CD4-positive, CD25-positive, alpha-beta regulatory T cell (primary cell): ENCODE results near the gene NKPD1. TPM values are rescaled to one million over a fixed set of nuclear protein-coding genes. Genes with fewer than 3 reads are reported as not detected.

Experiments used
- ATAC-seq, 2 donors: fragments of 150-1000 bp; cut with Tn5 transposase; one replicate each; pipeline ENCODE4 v1.10.0; 2021; ENCODE audit warnings: low read depth in 2 of 2, moderate number of reproducible peaks in 2 of 2, moderate library complexity in 1 of 2
- DNase-seq, 3 donors: peaks; one replicate each; pipeline versions ENCODE4 v3.0.0 to v3.0.0-alpha.2; 2012 to 2022; ENCODE audit warnings: mixed read lengths in 1 of 3
- H3K27ac ChIP-seq: one replicate; pipeline ENCODE4 v1.7.0; 2013; ENCODE audit warnings: mild to moderate bottlenecking, low read length; ENCODE audit not compliant: insufficient read depth, poor library complexity, severe bottlenecking
- H3K27me3 ChIP-seq: one replicate; pipeline ENCODE4 v1.7.0; 2013; ENCODE audit warnings: low read length; ENCODE audit not compliant: control insufficient read depth, insufficient read depth
- H3K36me3 ChIP-seq: one replicate; pipeline ENCODE4 v1.7.0; 2013; ENCODE audit warnings: mild to moderate bottlenecking, low read length, moderate library complexity; ENCODE audit not compliant: control insufficient read depth, insufficient read depth
- H3K4me1 ChIP-seq: 2 replicates; pipeline ENCODE4 v1.7.0; 2013; ENCODE audit warnings: mild to moderate bottlenecking, low read length; ENCODE audit not compliant: insufficient read depth, control insufficient read depth, poor library complexity, severe bottlenecking
- H3K4me3 ChIP-seq: one replicate; pipeline ENCODE4 v1.7.0; 2013; ENCODE audit warnings: low read depth, mild to moderate bottlenecking, low read length, moderate library complexity
- H3K9me3 ChIP-seq, 2 experiments: 1 replicate in 1 of 2; 2 replicates in 1 of 2; pipeline ENCODE4 v1.7.0; 2013; ENCODE audit warnings: low read length in 2 of 2, mild to moderate bottlenecking in 1 of 2, moderate library complexity in 1 of 2; ENCODE audit not compliant: control insufficient read depth in 2 of 2
- H3K27ac Mint-ChIP-seq, 3 donors: one replicate each; pipeline ENCODE4 v1.8.0; 2020 to 2022; ENCODE audit warnings: mild to moderate bottlenecking in 3 of 3, mixed read lengths in 3 of 3, moderate library complexity in 2 of 3
- H3K27me3 Mint-ChIP-seq: one replicate; pipeline ENCODE4 v1.8.0; 2022; ENCODE audit warnings: mild to moderate bottlenecking, mixed read lengths
- H3K36me3 Mint-ChIP-seq: one replicate; pipeline ENCODE4 v1.8.0; 2020; ENCODE audit warnings: mixed read lengths
- H3K4me1 Mint-ChIP-seq, 4 donors: one replicate each; pipeline ENCODE4 v1.8.0; 2020 to 2022; ENCODE audit warnings: mixed read lengths in 4 of 4, mild to moderate bottlenecking in 1 of 4
- H3K4me3 Mint-ChIP-seq, 4 donors: one replicate each; pipeline ENCODE4 v1.8.0; 2020 to 2022; ENCODE audit warnings: mild to moderate bottlenecking in 4 of 4, mixed read lengths in 4 of 4, moderate library complexity in 3 of 4
- H3K9me3 Mint-ChIP-seq, 7 donors: one replicate each; pipeline ENCODE4 v1.8.0; 2020 to 2022; ENCODE audit warnings: mixed read lengths in 7 of 7, mild to moderate bottlenecking in 3 of 7, moderate library complexity in 2 of 7
- polyA plus RNA-seq, 4 donors: library from polyadenylated mRNA; unstranded; fragments of 300-500 nt; fragmentation: Illumina TruSeq; gene quantifications; one replicate each; pipeline ENCODE4 v1.2.3, GENCODE V29; 2021
- total RNA-seq: library from RNA; stranded (reverse); gene quantifications from one replicate; pipeline ENCODE4 v1.2.3, GENCODE V29; 2022

NKPD1 gene
- total and polyA plus RNA-seq, 5 donors from 2014 or later = 0.05 to 0.72 (median 0.21) TPM

DNA sequence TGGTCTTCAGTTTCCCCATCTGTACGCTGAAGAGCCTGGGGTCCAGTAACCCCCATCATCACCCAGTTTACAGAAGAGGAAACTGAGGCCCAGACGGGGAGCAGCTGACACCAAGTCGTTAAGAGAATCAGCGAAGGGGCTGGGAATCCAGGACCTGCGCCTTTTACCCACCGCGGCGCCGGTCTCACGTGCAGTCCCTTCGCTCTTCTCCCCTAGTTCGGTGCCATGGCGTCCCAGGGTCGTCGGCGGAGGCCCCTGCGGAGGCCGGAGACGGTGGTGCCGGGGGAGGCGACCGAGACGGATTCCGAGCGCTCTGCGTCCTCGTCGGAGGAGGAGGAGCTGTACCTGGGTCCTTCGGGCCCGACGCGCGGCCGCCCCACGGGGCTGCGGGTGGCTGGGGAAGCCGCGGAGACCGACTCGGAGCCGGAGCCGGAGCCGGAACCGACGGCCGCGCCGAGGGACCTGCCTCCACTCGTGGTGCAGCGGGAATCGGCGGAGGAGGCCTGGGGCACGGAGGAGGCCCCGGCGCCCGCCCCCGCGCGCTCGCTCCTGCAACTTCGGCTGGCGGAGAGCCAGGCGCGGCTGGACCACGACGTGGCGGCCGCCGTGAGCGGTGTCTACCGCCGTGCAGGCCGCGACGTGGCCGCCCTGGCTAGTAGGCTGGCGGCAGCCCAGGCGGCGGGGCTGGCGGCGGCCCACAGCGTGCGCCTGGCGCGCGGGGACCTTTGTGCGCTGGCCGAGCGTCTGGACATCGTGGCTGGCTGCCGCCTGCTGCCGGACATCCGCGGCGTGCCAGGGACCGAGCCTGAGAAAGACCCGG is 18.5 kb upstream of the NKPD1 start:
- peak overlapping the region; percentile 94 for H3K27ac ChIP-seq
- peaks cover 40% of the 10 kb centered on the region for H3K4me1 ChIP-seq
- no peaks in the 10 kb centered on the region for H3K9me3 Mint-ChIP-seq
- H3K4me3 ChIP-seq = peak overlapping the region; percentile 88
- H3K27ac Mint-ChIP-seq = peak overlapping the region in 2 of 3 donors; percentile 97 to 98
- H3K36me3 Mint-ChIP-seq = peaks cover 12% of the 10 kb centered on the region
- peaks cover 4% of the 10 kb centered on the region for H3K36me3 ChIP-seq
- H3K27me3 Mint-ChIP-seq = no peaks in the 10 kb centered on the region
- ATAC-seq (no peak), DNase-seq (peak; percentile 28 to 55 (median 39))
- peak overlapping the region; percentile 90 to 95 (median 93) for H3K4me3 Mint-ChIP-seq
- no peaks in the 10 kb centered on the region for H3K9me3 ChIP-seq
- no peaks in the 10 kb centered on the region for H3K27me3 ChIP-seq
- H3K4me1 Mint-ChIP-seq = peaks cover 0 to 56% (median 24%) of the 10 kb centered on the region in 4 donors

DNA sequence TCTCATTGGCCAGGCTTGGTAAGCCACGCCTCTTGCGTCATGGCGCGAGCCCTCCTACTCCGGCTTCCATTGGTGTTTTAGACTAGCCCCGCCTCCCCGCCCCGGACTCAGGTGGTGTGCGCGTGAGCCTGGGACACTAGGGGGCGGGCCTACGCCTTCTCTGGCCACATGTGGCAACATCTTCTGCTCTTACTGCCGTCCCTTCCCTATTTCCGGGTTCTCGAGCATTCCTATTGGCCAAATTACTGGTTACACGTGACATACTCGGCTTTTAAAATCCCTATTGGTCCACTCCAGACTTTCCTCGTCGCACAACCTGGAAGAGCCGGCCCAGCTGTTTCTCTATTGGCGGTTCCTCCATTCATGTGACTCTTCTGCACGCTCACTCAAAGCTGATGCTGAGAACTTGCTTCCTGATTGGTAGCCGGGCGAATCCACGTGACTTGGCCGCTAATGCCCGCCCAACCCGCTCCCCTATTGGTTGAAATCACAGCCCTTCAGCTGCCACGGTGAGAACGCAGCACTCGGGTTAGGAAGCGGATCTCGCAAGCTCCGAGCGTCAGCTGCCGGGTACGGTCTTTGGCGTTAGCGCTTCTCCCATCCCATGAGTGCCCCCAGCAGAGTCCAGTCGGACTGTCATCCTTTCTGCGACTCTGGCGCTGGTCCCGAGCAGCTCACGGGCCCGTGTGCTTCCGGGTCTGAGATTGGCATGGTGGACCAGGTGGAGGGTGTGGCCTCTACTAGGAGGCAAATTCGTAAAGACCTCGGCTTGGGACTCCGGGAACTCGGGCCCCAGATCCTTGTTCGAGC is 17.7 kb upstream of the NKPD1 start, which contains the start of gene BLOC1S3:
Gene BLOC1S3, plus strand, starts transcription at position 523 of the 810 bp plus-strand sequence. CDS start 513 bp downstream, outside the sequence.
- Histone ChIP-seq H3K4me1 (peaks cover 42% of the 10 kb centered on the region), H3K9me3 (no peaks in the 10 kb centered on the region), H3K36me3 (peaks cover 4% of the 10 kb centered on the region), H3K4me3 (peak within 1 kb of the TSS; percentile 88), H3K27ac (peak within 1 kb of the TSS; percentile 94), H3K27me3 (no peaks in the 10 kb centered on the region)
- Mint-ChIP-seq H3K4me3 (peak within 1 kb of the TSS; percentile 90 to 95 (median 93)), H3K9me3 (no peaks in the 10 kb centered on the region), H3K27ac (peak within 1 kb of the TSS; percentile 97 to 98 (median 98)), H3K4me1 (peaks cover 0 to 62% (median 24%) of the 10 kb centered on the region in 4 donors), H3K27me3 (no peaks in the 10 kb centered on the region), H3K36me3 (peaks cover 12% of the 10 kb centered on the region)
- ATAC-seq (peak; percentile 85 to 88), DNase-seq (peak; percentile 100)

DNA sequence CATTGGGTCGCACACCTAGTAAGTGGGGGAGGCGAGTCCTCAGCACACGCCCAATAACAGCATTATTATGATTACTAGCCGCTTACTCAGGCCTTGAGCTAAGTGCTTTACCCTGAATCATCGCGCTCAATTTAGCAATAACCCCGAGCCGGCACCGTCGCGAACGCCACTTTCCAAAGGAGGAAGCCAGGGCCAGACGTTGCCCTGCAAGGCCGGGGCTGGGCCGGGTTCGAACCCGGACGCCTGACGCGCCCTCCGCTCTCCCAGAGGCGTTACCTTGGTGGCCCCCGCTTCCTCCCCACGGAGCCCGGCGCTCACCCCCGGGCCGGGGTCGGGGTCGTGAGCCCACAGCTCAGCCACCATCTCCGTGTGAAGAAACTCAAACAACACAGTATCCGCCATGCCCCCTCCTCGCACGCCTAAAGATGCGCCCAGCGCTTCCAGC is 17.1 kb upstream of the NKPD1 start, which contains the start of gene TRAPPC6A:
Gene TRAPPC6A, minus strand, starts transcription at position 421 of the 445 bp plus-strand sequence. Its CDS starts 19 bp downstream, at position 402.
- H3K36me3 ChIP-seq = peaks cover 4% of the 10 kb centered on the region
- no peaks in the 10 kb centered on the region for H3K27me3 ChIP-seq
- Mint-ChIP-seq H3K4me1 (peaks cover 0 to 64% (median 24%) of the 10 kb centered on the region in 4 donors), H3K9me3 (no peaks in the 10 kb centered on the region), H3K27ac (peak within 1 kb of the TSS; percentile 97 to 98 (median 98)), H3K36me3 (peaks cover 11% of the 10 kb centered on the region), H3K27me3 (no peaks in the 10 kb centered on the region), H3K4me3 (peak within 1 kb of the TSS; percentile 90 to 95 (median 93))
- H3K9me3 ChIP-seq = no peaks in the 10 kb centered on the region
- H3K4me1 ChIP-seq = peaks cover 46% of the 10 kb centered on the region
- peak within 1 kb of the TSS; percentile 94 for H3K27ac ChIP-seq
- ATAC-seq = no peak
- peak within 1 kb of the TSS; percentile 88 for H3K4me3 ChIP-seq
- no peak for DNase-seq

DNA sequence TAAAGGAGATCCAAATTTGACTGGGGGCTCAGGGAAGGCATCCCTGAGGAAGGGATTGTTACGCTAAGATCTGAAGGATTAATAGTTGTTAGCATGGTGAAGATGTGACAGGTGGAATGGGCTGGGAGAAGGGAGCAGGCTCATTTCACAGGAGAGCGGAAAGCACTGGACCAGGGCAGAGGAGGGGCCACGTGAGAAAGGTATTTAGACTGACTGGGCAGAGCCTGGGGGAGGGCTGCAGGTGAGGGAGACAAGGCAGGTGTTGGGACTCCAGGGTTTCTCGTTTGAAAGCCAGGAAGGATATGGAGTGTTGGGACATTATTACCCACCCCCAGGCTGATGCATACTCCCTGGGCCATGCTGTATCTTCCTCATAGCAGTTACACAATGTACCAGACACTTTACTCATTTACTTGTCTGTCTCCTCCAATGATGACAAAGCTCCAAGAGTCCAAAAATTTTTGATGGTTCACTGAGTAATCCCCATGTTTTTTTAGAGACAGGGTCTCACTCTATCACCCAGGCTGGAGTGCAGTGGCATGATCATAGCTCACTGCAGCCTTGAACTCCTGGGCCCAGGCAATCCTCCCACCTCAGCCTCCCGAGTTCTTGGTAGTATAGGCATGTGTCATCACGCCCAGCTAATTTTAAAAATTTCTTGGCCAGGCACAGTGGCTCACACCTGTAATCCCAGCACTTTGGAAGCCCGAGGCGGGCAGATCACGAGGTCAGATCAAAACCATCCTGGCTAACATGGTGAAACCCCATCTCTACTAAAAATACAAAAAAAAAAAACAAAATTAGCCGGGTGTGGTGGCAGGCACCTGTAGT is 14.9 kb upstream of the NKPD1 start:
- Mint-ChIP-seq H3K4me3 (peak overlapping the region; percentile 67 to 89 (median 76)), H3K27me3 (no peaks in the 10 kb centered on the region), H3K27ac (peak overlapping the region; percentile 28 to 67 (median 65)), H3K36me3 (no peaks in the 10 kb centered on the region), H3K9me3 (no peaks in the 10 kb centered on the region), H3K4me1 (peaks cover 5 to 66% (median 25%) of the 10 kb centered on the region in 4 donors)
- H3K27me3 ChIP-seq = no peaks in the 10 kb centered on the region
- no peaks in the 10 kb centered on the region for H3K36me3 ChIP-seq
- no peaks in the 10 kb centered on the region for H3K9me3 ChIP-seq
- peaks cover 56% of the 10 kb centered on the region for H3K4me1 ChIP-seq
- DNase-seq (no peak), ATAC-seq (no peak)
- H3K4me3 ChIP-seq = no peak overlapping the region
- no peak overlapping the region for H3K27ac ChIP-seq

DNA sequence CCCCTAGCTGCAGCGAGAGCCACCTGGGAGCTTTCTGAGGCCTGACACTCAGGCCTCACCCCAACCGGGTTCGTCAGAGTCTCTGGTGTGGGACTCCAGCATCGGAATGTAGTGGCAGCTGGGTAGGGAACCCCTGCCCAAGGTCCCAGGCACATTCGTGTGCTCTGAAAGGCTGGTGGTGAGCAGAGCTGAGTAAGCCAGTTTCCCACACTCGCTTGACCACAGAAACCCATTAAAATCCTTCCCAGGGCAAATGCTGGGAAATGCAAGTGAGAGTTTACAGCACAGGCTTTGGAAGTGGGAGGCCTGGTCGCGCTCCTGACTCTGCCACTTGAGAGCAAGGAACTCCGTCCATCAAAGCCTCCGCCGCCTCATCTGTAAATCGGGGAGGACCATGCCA is 13.0 kb upstream of the NKPD1 start:
- H3K9me3 ChIP-seq = no peaks in the 10 kb centered on the region
- no peak for ATAC-seq
- no peak overlapping the region for H3K4me3 ChIP-seq
- Mint-ChIP-seq H3K4me1 (peaks cover 5 to 69% (median 25%) of the 10 kb centered on the region in 4 donors), H3K4me3 (peak overlapping the region in 1 of 4 donors; percentile 18), H3K36me3 (no peaks in the 10 kb centered on the region), H3K9me3 (no peaks in the 10 kb centered on the region), H3K27ac (no peak overlapping the region), H3K27me3 (no peaks in the 10 kb centered on the region)
- DNase-seq = no peak
- no peaks in the 10 kb centered on the region for H3K27me3 ChIP-seq
- no peak overlapping the region for H3K27ac ChIP-seq
- H3K36me3 ChIP-seq = no peaks in the 10 kb centered on the region
- peaks cover 48% of the 10 kb centered on the region for H3K4me1 ChIP-seq

DNA sequence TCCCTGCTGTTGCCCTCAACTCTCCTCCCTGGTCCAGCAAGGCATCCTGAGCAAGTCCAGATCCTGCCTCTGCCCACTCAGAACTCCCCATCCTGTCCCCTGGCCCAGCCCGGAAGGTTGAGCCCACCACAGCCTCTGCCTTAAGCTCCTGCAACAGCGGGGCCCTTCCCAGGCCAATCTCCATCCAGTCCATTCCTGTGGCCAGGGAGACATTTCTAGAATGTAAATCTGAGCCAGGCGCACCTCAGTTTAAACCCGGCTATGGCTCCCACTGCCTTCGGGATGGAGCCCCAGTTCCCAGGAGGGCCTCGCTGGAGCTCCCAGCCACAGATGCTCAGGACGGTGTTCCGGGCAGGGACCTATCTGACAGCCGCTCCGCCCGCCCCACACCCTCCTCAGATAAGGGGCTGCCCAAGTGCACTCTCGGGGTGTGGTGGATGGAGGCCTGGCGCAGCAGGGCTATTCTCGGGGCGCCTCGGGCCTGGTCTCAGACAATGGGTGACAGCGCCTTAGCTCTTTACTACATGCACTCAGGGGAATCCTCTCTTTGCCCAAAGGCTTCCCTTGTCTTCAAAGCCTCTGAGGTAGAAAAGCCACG is 11.9 kb upstream of the NKPD1 start:
- H3K27ac ChIP-seq = peak overlapping the region; percentile 61
- no peaks in the 10 kb centered on the region for H3K27me3 Mint-ChIP-seq

More for the DNA sequence above, 11.9 kb upstream of the NKPD1 start:
- Mint-ChIP-seq H3K36me3 (no peaks in the 10 kb centered on the region), H3K4me3 (peak overlapping the region in 3 of 4 donors; percentile 62 to 76 (median 70)), H3K9me3 (no peaks in the 10 kb centered on the region), H3K27ac (peak overlapping the region; percentile 86 to 98 (median 87)), H3K4me1 (peaks cover 5 to 62% (median 21%) of the 10 kb centered on the region in 4 donors)
- ATAC-seq (no peak), DNase-seq (no peak)
- Histone ChIP-seq H3K4me1 (peaks cover 46% of the 10 kb centered on the region), H3K36me3 (no peaks in the 10 kb centered on the region), H3K4me3 (no peak overlapping the region), H3K27me3 (no peaks in the 10 kb centered on the region), H3K9me3 (no peaks in the 10 kb centered on the region)
